Astrocyte (in vitro differentiated cells and primary cell): Measurements from ENCODE around the gene PABPC1L2A. TPM values are rescaled to one million over a fixed set of nuclear protein-coding genes. Genes with fewer than 3 reads are reported as not detected.
A peak's percentile ranks its signal among the peaks of the same experiment; 100 is the strongest.
"Not testable (repeated sequence)": the region's sequence is repeated elsewhere in the genome, so short reads cannot be mapped to it uniquely, and the experiment has no call there.

Experiments used
- DNase-seq: peaks from one replicate; pipeline ENCODE4 v3.0.0-alpha.2; 2010; ENCODE audit warnings: low read depth
- FAIRE-seq: peaks from 2 replicates; lab custom pipeline; 2011; peaks lifted over from hg19 to GRCh38; lab: Jason Lieb, UNC
- H2AFZ ChIP-seq: 2 replicates; pipeline ENCODE4 v1.6.0; 2012; ENCODE audit warnings: low read depth, low read length, inconsistent platforms
- H3K27ac ChIP-seq: 2 replicates; pipeline ENCODE4 v1.5.1; 2011; ENCODE audit warnings: low read depth, low read length, inconsistent platforms
- H3K27me3 ChIP-seq: 2 replicates; pipeline ENCODE4 v1.6.0; 2011; ENCODE audit warnings: low read length, inconsistent platforms; ENCODE audit not compliant: insufficient read depth
- H3K36me3 ChIP-seq: 2 replicates; pipeline ENCODE4 v1.5.1; 2011; ENCODE audit warnings: low read length, inconsistent platforms; ENCODE audit not compliant: insufficient read depth
- H3K4me1 ChIP-seq: 2 replicates; pipeline ENCODE4 v1.5.1; 2011; ENCODE audit warnings: low read length, inconsistent platforms; ENCODE audit not compliant: insufficient read depth
- H3K4me2 ChIP-seq: 2 replicates; pipeline ENCODE4 v1.6.0; 2012; ENCODE audit warnings: low read length, inconsistent platforms
- H3K4me3 ChIP-seq: 2 replicates; pipeline ENCODE4 v1.5.1; 2011; ENCODE audit warnings: low read depth, mild to moderate bottlenecking, low read length, inconsistent platforms; ENCODE audit not compliant: insufficient read depth
- H3K79me2 ChIP-seq: 2 replicates; pipeline ENCODE4 v1.6.0; 2012; ENCODE audit warnings: mild to moderate bottlenecking, low read length, inconsistent platforms; ENCODE audit not compliant: insufficient read depth
- H3K9ac ChIP-seq: 2 replicates; pipeline ENCODE4 v1.6.0; 2012; ENCODE audit warnings: mild to moderate bottlenecking, low read length, inconsistent platforms
- H3K9me3 ChIP-seq: 2 replicates; pipeline ENCODE4 v1.5.1; 2012; ENCODE audit warnings: low read depth, mild to moderate bottlenecking, low read length, inconsistent platforms; ENCODE audit not compliant: insufficient read depth
- H4K20me1 ChIP-seq: 2 replicates; pipeline ENCODE4 v1.6.0; 2012; ENCODE audit warnings: low read length, inconsistent platforms; ENCODE audit not compliant: insufficient read depth
- H3K27ac Mint-ChIP-seq: one replicate; pipeline ENCODE4 v1.8.0; 2021; ENCODE audit warnings: mild to moderate bottlenecking, mixed read lengths; ENCODE audit not compliant: unreplicated experiment
- H3K27me3 Mint-ChIP-seq: one replicate; pipeline ENCODE4 v1.8.0; 2021; ENCODE audit warnings: low read depth, mixed read lengths; ENCODE audit not compliant: unreplicated experiment
- H3K36me3 Mint-ChIP-seq: one replicate; pipeline ENCODE4 v1.8.0; 2021; ENCODE audit warnings: low read depth, mixed read lengths; ENCODE audit not compliant: unreplicated experiment
- H3K4me1 Mint-ChIP-seq: one replicate; pipeline ENCODE4 v1.8.0; 2021; ENCODE audit warnings: low read depth, mixed read lengths; ENCODE audit not compliant: unreplicated experiment
- H3K4me3 Mint-ChIP-seq: one replicate; pipeline ENCODE4 v1.8.0; 2021; ENCODE audit warnings: mild to moderate bottlenecking, moderate library complexity, mixed read lengths; ENCODE audit not compliant: unreplicated experiment
- H3K9me3 Mint-ChIP-seq: one replicate; pipeline ENCODE4 v1.8.0; 2021; ENCODE audit warnings: mild to moderate bottlenecking, mixed read lengths; ENCODE audit not compliant: unreplicated experiment
- CTCF ChIP-seq: IDR thresholded peaks from 2 replicates; pipeline ENCODE4 v1.5.1; 2011; ENCODE audit warnings: low read depth, mild to moderate bottlenecking, inconsistent platforms, low read length, moderate library complexity; ENCODE audit not compliant: insufficient read depth
- EZH2 ChIP-seq: IDR thresholded peaks from 2 replicates; pipeline ENCODE4 v1.6.1; 2012; ENCODE audit warnings: mild to moderate bottlenecking, low read length, inconsistent platforms; ENCODE audit not compliant: insufficient read depth
- total RNA-seq: library from RNA; stranded (reverse); gene quantifications from 2 replicates; pipeline ENCODE4 v1.2.1, GENCODE V29; 2021

PABPC1L2A gene
- total RNA-seq, 1 donor from 2014 or later, result 0.11 TPM

- not testable (repeated sequence) for H3K4me1 ChIP-seq, H3K79me2 ChIP-seq, H3K4me3 ChIP-seq, H3K9me3 Mint-ChIP-seq, H3K36me3 Mint-ChIP-seq, H3K4me1 Mint-ChIP-seq, H3K9ac ChIP-seq, H2AFZ ChIP-seq, H3K36me3 ChIP-seq, H3K27ac ChIP-seq, FAIRE-seq, H4K20me1 ChIP-seq, H3K27me3 Mint-ChIP-seq, H3K4me3 Mint-ChIP-seq, H3K9me3 ChIP-seq, H3K4me2 ChIP-seq, DNase-seq, H3K27me3 ChIP-seq, H3K27ac Mint-ChIP-seq
Measured at GRCh38 chrX:73079884-73080283, 572 bp upstream of the PABPC1L2A start.

GRCh38 chrX:73078597-73078996, 715 bp downstream of the PABPC1L2A start:
- not testable (repeated sequence) for H3K27ac Mint-ChIP-seq, H3K27me3 ChIP-seq, H3K4me1 Mint-ChIP-seq, H2AFZ ChIP-seq, H3K9ac ChIP-seq, DNase-seq, H3K4me2 ChIP-seq, H3K36me3 Mint-ChIP-seq, H3K9me3 ChIP-seq, H3K79me2 ChIP-seq, H3K4me3 ChIP-seq, H3K27me3 Mint-ChIP-seq, H3K4me1 ChIP-seq, H3K36me3 ChIP-seq, H4K20me1 ChIP-seq, H3K9me3 Mint-ChIP-seq, H3K4me3 Mint-ChIP-seq, H3K27ac ChIP-seq
- peak; percentile 43 for FAIRE-seq

- Histone ChIP-seq H2AFZ (no peak overlapping the region), H3K27me3 (no peaks in the 10 kb centered on the region), H3K79me2 (no peaks in the 10 kb centered on the region), H3K4me1 (no peaks in the 10 kb centered on the region), H3K9me3 (no peaks in the 10 kb centered on the region), H4K20me1 (no peaks in the 10 kb centered on the region), H3K27ac (no peak overlapping the region), H3K36me3 (no peaks in the 10 kb centered on the region), H3K4me3 (no peak overlapping the region), H3K9ac (no peak overlapping the region), H3K4me2 (no peak overlapping the region)
- no peak for DNase-seq
- no peak overlapping the region for H3K27ac Mint-ChIP-seq
- H3K4me1 Mint-ChIP-seq, result peaks cover 6% of the 10 kb centered on the region
- peak; percentile 37 for FAIRE-seq
- no peaks in the 10 kb centered on the region for H3K9me3 Mint-ChIP-seq
- TF ChIP-seq EZH2 (no peak), CTCF (no peak)
- H3K36me3 Mint-ChIP-seq, result no peaks in the 10 kb centered on the region
- no peaks in the 10 kb centered on the region for H3K27me3 Mint-ChIP-seq
- no peak overlapping the region for H3K4me3 Mint-ChIP-seq
Measured at GRCh38 chrX:73076838-73077237, 2.5 kb downstream of the PABPC1L2A start.
